Panc1 (cell line): Measurements from ENCODE around the gene PXK. TPM values are rescaled to one million over a fixed set of nuclear protein-coding genes. Genes with fewer than 3 reads are reported as not detected.

Experiments
- ATAC-seq: fragments of 200-7000 bp; cut with Tn5 transposase; 2 replicates; pipeline ENCODE4 v1.9.1; 2020; ENCODE audit warnings: mild to moderate bottlenecking, moderate library complexity
- BruUV-seq: library from RNA; stranded (reverse); fragments of 400-500 nt; replicated peaks from 2 replicates; lab custom pipeline; 2021; lab: Mats Ljungman, UMichigan
- CTCF ChIA-PET: fragments of 300-600 bp; sonication (Branson Sonifier 250); formaldehyde crosslinking; loops from one replicate; lab custom pipeline; 2022; ENCODE audit warnings: antibody characterized with exemption; lab: Charles Lee
- POLR2A ChIA-PET: fragments of 300-600 bp; sonication (Branson Sonifier 250); formaldehyde crosslinking; loops from one replicate; lab custom pipeline; 2022; ENCODE audit warnings: antibody characterized with exemption; lab: Charles Lee
- DNase-seq: peaks from one replicate; pipeline ENCODE4 v3.0.0-alpha.2; 2010; ENCODE audit warnings: low read depth, low spot score
- H3K27ac ChIP-seq: 2 replicates; pipeline ENCODE4 v1.5.1; 2011; ENCODE audit warnings: mild to moderate bottlenecking, low read length, inconsistent platforms
- H3K27me3 ChIP-seq: fragments of 200-500 bp; sonication (Bioruptor generic); 2 replicates; pipeline ENCODE4 v1.6.0; 2014; ENCODE audit warnings: low read length, inconsistent platforms; ENCODE audit not compliant: control insufficient read depth, insufficient read depth
- H3K36me3 ChIP-seq: fragments of 200-500 bp; sonication (Bioruptor generic); 2 replicates; pipeline ENCODE4 v1.5.1; 2014; ENCODE audit warnings: inconsistent platforms, mild to moderate bottlenecking, low read length, moderate library complexity; ENCODE audit not compliant: control insufficient read depth, insufficient read depth
- H3K4me1 ChIP-seq: 2 replicates; pipeline ENCODE4 v1.5.1; 2011; ENCODE audit warnings: inconsistent platforms, mild to moderate bottlenecking, low read length, moderate library complexity; ENCODE audit not compliant: control insufficient read depth, insufficient read depth
- H3K4me3 ChIP-seq, 2 experiments: 2 replicates each; pipeline ENCODE4 v1.5.1; 2011 to 2012; ENCODE audit warnings: low read depth in 2 of 2, low read length in 2 of 2, mild to moderate bottlenecking in 2 of 2, inconsistent platforms in 1 of 2, moderate library complexity in 1 of 2
- H3K9me3 ChIP-seq: fragments of 200-500 bp; sonication (Bioruptor generic); 2 replicates; pipeline ENCODE4 v1.5.1; 2014; ENCODE audit warnings: low read depth, mild to moderate bottlenecking, inconsistent platforms, low read length, moderate library complexity; ENCODE audit not compliant: control insufficient read depth, insufficient read depth
- CTCF ChIP-seq: fragments of 450-650 bp; IDR thresholded peaks from 2 replicates; pipeline ENCODE4 v1.5.1; 2017; ENCODE audit warnings: mild to moderate bottlenecking
- POLR2AphosphoS5 ChIP-seq: IDR thresholded peaks from 2 replicates; pipeline ENCODE4 v1.6.1; 2012; ENCODE audit warnings: mild to moderate bottlenecking, low read depth, low read length, moderate library complexity
- REST ChIP-seq, 2 experiments: IDR thresholded peaks; 2 replicates each; pipeline ENCODE4 v1.6.1; 2011 to 2012; ENCODE audit warnings: low read depth in 2 of 2, control low read depth in 1 of 2, low read length in 1 of 2, mild to moderate bottlenecking in 1 of 2, moderate library complexity in 1 of 2; ENCODE audit not compliant: insufficient read depth in 1 of 2
- SIN3A ChIP-seq: IDR thresholded peaks from 2 replicates; pipeline ENCODE4 v1.6.1; 2012; ENCODE audit warnings: low read depth, mild to moderate bottlenecking, low read length, moderate library complexity, borderline replicate concordance; ENCODE audit not compliant: insufficient read depth
- TCF7L2 ChIP-seq: IDR thresholded peaks from 2 replicates; pipeline ENCODE4 v1.6.1; 2011; ENCODE audit warnings: mild to moderate bottlenecking, low read depth, low read length, inconsistent platforms
- in situ Hi-C: cut with HindIII; loops from 2 replicates; pipeline ENCODE4 v1.10.0; 2016; ENCODE audit warnings: low sequenced_read_pairs, low pct_unique_long_range_greater_than_20kb
- intact Hi-C: fragments of 100-400 bp; cut with micrococcal nuclease; formaldehyde crosslinking; loops from one replicate; pipeline ENCODE4 v1.10.0; 2022; ENCODE audit not compliant: unreplicated experiment
- total RNA-seq: library from RNA; stranded (reverse); gene quantifications from one replicate; pipeline ENCODE4 v1.2.1, GENCODE V29; 2021; ENCODE audit not compliant: unreplicated experiment

The PXK gene
- total RNA-seq, 1 experiment from 2014 or later = 14.2 TPM

GRCh38 chr3:58355179-58355578, 22.5 kb downstream of the PXK start:
- intact Hi-C loops = no loop called here
- Histone ChIP-seq H3K27me3 (no peaks in the 10 kb centered on the region), H3K4me1 (no peaks in the 10 kb centered on the region), H3K9me3 (no peaks in the 10 kb centered on the region), H3K4me3 (no peak overlapping the region), H3K27ac (no peak overlapping the region), H3K36me3 (no peaks in the 10 kb centered on the region)
- ChIA-PET POLR2A (no interaction called here), CTCF (no interaction called here)
- BruUV-seq = no TSS peak
- ATAC-seq = no peak
- in situ Hi-C loops = no loop called here
- no peak for TF ChIP-seq TCF7L2
- TF ChIP-seq SIN3A = no peak
- TF ChIP-seq POLR2AphosphoS5 = no peak
- no peak for TF ChIP-seq REST (IDR thresholded peaks at IDR 0.05; ENCODE audit: insufficient read depth in 1 of 2, low read depth in 2 of 2, low read length in 1 of 2)
- no peak for TF ChIP-seq CTCF
- no peak for DNase-seq

- Histone ChIP-seq H3K36me3 (no peaks in the 10 kb centered on the region), H3K4me1 (no peaks in the 10 kb centered on the region), H3K27me3 (no peaks in the 10 kb centered on the region), H3K4me3 (no peak overlapping the region), H3K9me3 (no peaks in the 10 kb centered on the region), H3K27ac (peak overlapping the region; percentile 51; the same call in 1 of the 2 replicates)
- no TSS peak for BruUV-seq
- ChIA-PET POLR2A (no interaction called here), CTCF (no interaction called here)
- 0 out of 2 replicates have a peak, but pooled peaks have one; percentile 57 for ATAC-seq
- intact Hi-C loops (no loop called here), in situ Hi-C loops (no loop called here)
- DNase-seq = no peak
- no peak for TF ChIP-seq REST (IDR thresholded peaks at IDR 0.05; ENCODE audit: insufficient read depth in 1 of 2, low read depth in 2 of 2, low read length in 1 of 2)
- no peak for TF ChIP-seq CTCF
- no peak for TF ChIP-seq POLR2AphosphoS5
- TF ChIP-seq SIN3A = no peak
- no peak for TF ChIP-seq TCF7L2
Measured at GRCh38 chr3:58356054-58356453, 23.4 kb downstream of the PXK start.
